DOHH2 (cell line): Measurements from ENCODE around the gene NPIPB6.
"Not testable (repeated sequence)": the region's sequence is repeated elsewhere in the genome, so short reads cannot be mapped to it uniquely, and the experiment has no call there.

ENCODE experiments used
- CTCF ChIP-seq: fragments of 200-600 bp; sonication (generic); IDR thresholded peaks from one replicate; pipeline ENCODE4 v1.5.1; 2014; ENCODE audit warnings: antibody characterized with exemption, mild to moderate bottlenecking, low read depth, low read length; ENCODE audit not compliant: poor library complexity, severe bottlenecking
- EZH2phosphoT487 ChIP-seq: fragments of 200-600 bp; sonication (generic); IDR thresholded peaks from 2 replicates; pipeline ENCODE4 v1.6.1; 2017; ENCODE audit warnings: borderline replicate concordance, mild to moderate bottlenecking, antibody characterized with exemption, low read length, moderate library complexity, mixed read lengths

- not testable (repeated sequence) for TF ChIP-seq CTCF, EZH2phosphoT487
Observed at GRCh38 chr16:28336940-28337710, 26.2 kb downstream of the NPIPB6 start.
